Activated CD4-positive, alpha-beta memory T cell treated with anti-CD3 and anti-CD28 coated beads, Interleukin-2, amount 10 ng/mL, durations not matched to agents 7 days and 5 days (primary cell): ENCODE measurements around the gene CAMSAP1. TPM values are rescaled to one million over a fixed set of nuclear protein-coding genes. Genes with fewer than 3 reads are reported as not detected.

Experiments
- CTCF ChIA-PET: fragments of 350-600 bp; sonication (Branson Sonifier 250); formaldehyde crosslinking; loops from one replicate; lab custom pipeline; 2021; ENCODE audit warnings: antibody characterized with exemption, inconsistent platforms; lab: Charles Lee
- POLR2A ChIA-PET: fragments of 350-600 bp; sonication (Branson Sonifier 250); formaldehyde crosslinking; loops from one replicate; lab custom pipeline; 2021; ENCODE audit warnings: antibody characterized with exemption; lab: Charles Lee
- DNase-seq: peaks from one replicate; pipeline ENCODE4 v3.0.0-alpha.2; 2020
- H3K27ac Mint-ChIP-seq: one replicate; pipeline ENCODE4 v1.8.0; 2021; ENCODE audit warnings: mild to moderate bottlenecking, mixed read lengths
- H3K27me3 Mint-ChIP-seq: one replicate; pipeline ENCODE4 v1.8.0; 2021; ENCODE audit warnings: mixed read lengths
- H3K36me3 Mint-ChIP-seq: one replicate; pipeline ENCODE4 v1.8.0; 2021; ENCODE audit warnings: low read depth, mixed read lengths
- H3K4me1 Mint-ChIP-seq: one replicate; pipeline ENCODE4 v1.8.0; 2021; ENCODE audit warnings: mixed read lengths
- H3K4me3 Mint-ChIP-seq: one replicate; pipeline ENCODE4 v1.8.0; 2021; ENCODE audit warnings: mild to moderate bottlenecking, mixed read lengths
- H3K9me3 Mint-ChIP-seq: one replicate; pipeline ENCODE4 v1.8.0; 2021; ENCODE audit warnings: mixed read lengths
- total RNA-seq, 2 experiments: library from RNA; stranded (reverse); gene quantifications; one replicate each; pipeline ENCODE4 v1.2.3, GENCODE V29; 2021

CAMSAP1 gene
- total RNA-seq, 2 experiments from 2014 or later = 20.9 to 22.0 TPM

DNA sequence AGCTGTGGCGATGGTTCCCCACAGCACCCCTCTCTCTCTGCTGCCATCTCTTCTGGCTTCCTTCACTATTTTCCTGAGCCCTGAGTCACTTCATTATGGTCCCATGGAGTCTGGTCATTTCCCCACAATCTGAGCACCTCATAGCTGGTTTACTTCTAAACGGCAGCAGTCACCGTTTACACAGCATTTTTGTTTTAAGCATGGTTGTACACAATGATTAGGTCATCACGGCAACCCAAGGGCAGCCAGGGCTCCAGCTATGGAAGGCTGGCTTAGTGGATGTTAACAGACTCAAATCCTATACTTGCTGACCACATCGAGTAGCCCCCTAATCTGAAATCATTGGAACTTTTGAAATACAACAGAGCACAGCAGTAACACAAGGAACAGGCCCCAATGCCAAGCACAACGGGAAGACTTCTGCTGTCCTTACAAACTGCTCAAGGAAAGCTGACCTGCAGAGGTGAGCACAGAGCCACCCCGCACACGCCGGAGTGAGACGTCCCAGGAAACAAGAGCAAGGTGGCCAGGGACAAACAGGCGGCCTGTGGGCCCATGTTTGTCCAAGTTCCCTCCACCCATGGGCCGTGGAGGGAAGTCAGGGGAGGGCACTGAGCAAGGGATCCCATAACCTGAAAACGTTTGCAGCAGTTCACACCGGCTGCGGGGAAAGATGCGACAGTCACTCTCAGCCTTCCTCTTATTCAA, 22.9 kb downstream of the CAMSAP1 start:
- Mint-ChIP-seq H3K27ac (no peak overlapping the region), H3K4me3 (no peak overlapping the region), H3K9me3 (no peaks in the 10 kb centered on the region), H3K36me3 (no peaks in the 10 kb centered on the region), H3K27me3 (no peaks in the 10 kb centered on the region), H3K4me1 (peaks cover 48% of the 10 kb centered on the region)
- no peak for DNase-seq
- POLR2A ChIA-PET = interaction anchor here (0.9 kb wide), 1 partner anchor 76 kb away, joined by 3 read pairs; the partner anchor contains the start of gene UBAC1
- CTCF ChIA-PET = no interaction called here

DNA sequence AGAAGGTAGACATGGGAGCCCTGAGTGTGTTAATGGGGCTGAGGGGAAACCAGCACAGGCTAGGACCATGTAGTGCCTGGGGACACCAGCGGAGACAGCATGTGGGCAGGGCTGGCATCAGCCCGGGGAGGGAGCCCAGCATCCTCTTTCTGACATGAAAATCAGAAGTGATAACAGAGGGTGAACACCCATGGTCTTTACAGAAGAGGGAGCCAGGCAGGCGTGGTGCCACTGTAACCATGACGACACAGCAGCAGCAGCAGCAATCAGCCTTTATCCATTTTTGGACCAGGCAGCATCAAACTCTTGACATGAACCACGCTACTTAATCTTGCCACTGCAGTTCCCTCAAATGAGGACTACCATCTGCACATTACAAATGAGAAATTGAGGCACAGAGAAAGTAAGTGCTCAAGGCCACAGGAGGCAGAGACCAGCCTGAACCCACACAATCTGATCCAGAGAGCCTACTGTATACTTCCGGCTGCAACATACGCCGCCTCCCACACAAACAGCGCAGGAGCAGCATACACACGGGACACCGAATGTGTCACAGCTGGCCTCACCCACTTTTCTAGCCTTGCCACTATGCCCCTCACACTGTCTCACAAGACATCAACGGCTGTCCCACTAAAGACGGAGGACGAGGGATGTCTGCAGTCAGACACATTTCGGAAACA, 23.8 kb downstream of the CAMSAP1 start:
- H3K4me3 Mint-ChIP-seq = no peak overlapping the region
- H3K9me3 Mint-ChIP-seq = no peaks in the 10 kb centered on the region
- H3K36me3 Mint-ChIP-seq = no peaks in the 10 kb centered on the region
- DNase-seq = no peak
- ChIA-PET CTCF (no interaction called here), POLR2A (interaction anchor here (0.9 kb wide), 1 partner anchor 77 kb away, joined by 3 read pairs; the partner anchor contains the start of gene UBAC1)
- H3K4me1 Mint-ChIP-seq = peaks cover 49% of the 10 kb centered on the region
- H3K27ac Mint-ChIP-seq = no peak overlapping the region
- no peaks in the 10 kb centered on the region for H3K27me3 Mint-ChIP-seq

DNA sequence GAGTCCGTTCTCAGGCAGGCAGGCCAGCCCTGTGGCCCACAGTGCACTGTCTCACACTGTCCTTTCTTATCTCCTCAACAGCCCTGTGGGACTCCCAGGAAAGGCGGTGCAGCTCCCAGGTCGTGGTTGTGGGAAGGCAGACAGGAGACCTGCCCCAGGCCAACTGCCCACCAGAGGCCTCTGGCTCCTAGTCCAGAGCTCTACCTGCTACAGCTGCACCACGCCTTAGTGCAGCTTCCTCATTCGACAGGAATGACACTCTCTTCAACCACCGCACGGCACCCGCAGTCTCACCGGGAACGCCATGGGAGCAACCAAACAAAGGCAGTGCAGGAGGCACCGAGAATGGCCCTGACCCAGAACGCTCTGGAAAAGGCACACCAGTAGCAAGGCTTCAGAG, 25.3 kb downstream of the CAMSAP1 start:
- no peak for DNase-seq
- Mint-ChIP-seq H3K27ac (no peak overlapping the region), H3K36me3 (peaks cover 1% of the 10 kb centered on the region), H3K27me3 (no peaks in the 10 kb centered on the region), H3K4me3 (no peak overlapping the region), H3K4me1 (peaks cover 48% of the 10 kb centered on the region), H3K9me3 (no peaks in the 10 kb centered on the region)
- POLR2A ChIA-PET = no interaction called here
- CTCF ChIA-PET = no interaction called here

- Mint-ChIP-seq H3K9me3 (no peaks in the 10 kb centered on the region), H3K36me3 (peaks cover 3% of the 10 kb centered on the region), H3K4me1 (peaks cover 33% of the 10 kb centered on the region), H3K27me3 (no peaks in the 10 kb centered on the region), H3K27ac (no peak overlapping the region), H3K4me3 (no peak overlapping the region)
- ChIA-PET POLR2A (no interaction called here), CTCF (no interaction called here)
- DNase-seq = no peak
Measured at GRCh38 chr9:135880438-135880837, 26.9 kb downstream of the CAMSAP1 start.

- ChIA-PET POLR2A (no interaction called here), CTCF (no interaction called here)
- H3K4me3 Mint-ChIP-seq = no peak overlapping the region
- H3K27ac Mint-ChIP-seq = no peak overlapping the region
- DNase-seq = no peak
- no peaks in the 10 kb centered on the region for H3K9me3 Mint-ChIP-seq
- H3K27me3 Mint-ChIP-seq = no peaks in the 10 kb centered on the region
- peaks cover 3% of the 10 kb centered on the region for H3K36me3 Mint-ChIP-seq
- H3K4me1 Mint-ChIP-seq = peaks cover 27% of the 10 kb centered on the region
Measured at GRCh38 chr9:135879619-135880018, 27.7 kb downstream of the CAMSAP1 start.

- Mint-ChIP-seq H3K27me3 (no peaks in the 10 kb centered on the region), H3K9me3 (no peaks in the 10 kb centered on the region), H3K27ac (no peak overlapping the region), H3K4me1 (peaks cover 23% of the 10 kb centered on the region), H3K36me3 (peaks cover 3% of the 10 kb centered on the region), H3K4me3 (no peak overlapping the region)
- DNase-seq = no peak
- CTCF ChIA-PET = no interaction called here
- POLR2A ChIA-PET = no interaction called here
Measured at GRCh38 chr9:135879237-135879601, 28.1 kb downstream of the CAMSAP1 start.

DNA sequence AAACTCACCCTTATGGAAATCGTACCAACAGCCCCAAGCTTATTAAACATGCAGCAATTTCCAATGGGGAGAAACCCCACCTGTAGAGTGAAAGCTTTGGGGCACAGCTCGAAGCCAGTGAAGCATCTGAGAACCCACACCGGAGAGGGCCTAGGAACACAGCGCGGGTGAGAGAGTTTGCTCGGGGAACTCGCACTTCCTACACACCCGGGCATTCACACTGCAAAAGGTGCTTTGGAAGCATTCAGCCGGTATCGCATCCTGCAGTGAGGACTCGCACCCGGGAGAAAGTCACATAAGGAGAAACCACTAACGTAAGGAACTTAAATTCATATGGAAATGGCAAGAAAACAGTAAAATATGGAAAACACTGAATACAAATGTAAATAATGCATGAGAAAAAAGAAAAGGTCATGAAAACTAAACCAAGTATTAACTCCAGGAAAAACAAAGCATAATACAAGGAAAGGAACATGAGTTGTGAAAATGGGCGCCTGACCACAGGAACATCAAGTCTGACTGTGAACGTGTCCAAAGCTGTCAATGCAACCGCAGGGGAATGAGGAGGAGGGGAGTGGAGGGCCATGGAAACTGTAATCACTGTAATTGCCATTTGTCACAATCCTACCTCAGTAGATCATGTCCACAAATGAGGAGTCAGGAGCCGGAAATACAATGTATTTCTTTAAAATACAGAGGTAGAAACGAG, 28.7 kb downstream of the CAMSAP1 start:
- Mint-ChIP-seq H3K27me3 (no peaks in the 10 kb centered on the region), H3K4me3 (no peak overlapping the region), H3K27ac (no peak overlapping the region), H3K9me3 (no peaks in the 10 kb centered on the region), H3K36me3 (peaks cover 3% of the 10 kb centered on the region), H3K4me1 (peaks cover 21% of the 10 kb centered on the region)
- ChIA-PET CTCF (no interaction called here), POLR2A (no interaction called here)
- DNase-seq = no peak

DNA sequence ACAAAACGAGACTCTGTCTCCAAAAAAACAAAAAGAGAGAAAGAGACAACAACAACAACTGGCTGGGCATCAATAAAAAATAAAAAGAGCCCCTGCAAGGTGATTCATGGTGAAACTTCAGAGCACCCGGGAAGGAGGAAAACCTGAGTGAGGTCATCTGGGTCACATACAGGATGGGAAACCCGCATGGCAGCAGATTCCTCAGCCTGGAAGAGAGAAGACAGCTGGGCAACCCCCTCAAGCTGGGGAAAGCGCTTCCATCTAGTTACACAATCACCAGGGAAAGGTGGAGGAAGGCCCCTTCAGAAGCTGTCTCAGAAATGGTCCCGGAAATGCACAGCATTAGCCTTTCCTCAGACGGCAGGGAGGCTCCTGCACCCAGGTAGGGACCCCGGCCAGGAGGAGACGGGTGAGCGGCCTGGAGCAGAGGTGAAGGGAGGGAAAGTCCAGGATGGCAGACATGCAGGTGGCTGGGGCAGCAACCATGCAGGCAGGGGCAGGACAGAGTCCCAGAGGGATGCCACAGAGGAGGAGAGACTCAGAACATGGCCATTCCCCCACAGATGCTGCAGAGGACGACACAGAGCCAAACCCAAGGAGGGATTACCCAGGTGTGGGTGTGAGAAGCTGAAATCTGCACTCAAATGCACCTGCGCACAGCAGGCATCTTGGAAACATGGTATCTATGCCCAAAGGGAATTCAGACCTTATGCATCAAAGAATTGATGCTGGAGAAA, 29.4 kb downstream of the CAMSAP1 start:
- Mint-ChIP-seq H3K4me1 (peaks cover 17% of the 10 kb centered on the region), H3K4me3 (no peak overlapping the region), H3K36me3 (peaks cover 3% of the 10 kb centered on the region), H3K9me3 (no peaks in the 10 kb centered on the region), H3K27me3 (no peaks in the 10 kb centered on the region), H3K27ac (no peak overlapping the region)
- POLR2A ChIA-PET = no interaction called here
- CTCF ChIA-PET = no interaction called here
- no peak for DNase-seq

DNA sequence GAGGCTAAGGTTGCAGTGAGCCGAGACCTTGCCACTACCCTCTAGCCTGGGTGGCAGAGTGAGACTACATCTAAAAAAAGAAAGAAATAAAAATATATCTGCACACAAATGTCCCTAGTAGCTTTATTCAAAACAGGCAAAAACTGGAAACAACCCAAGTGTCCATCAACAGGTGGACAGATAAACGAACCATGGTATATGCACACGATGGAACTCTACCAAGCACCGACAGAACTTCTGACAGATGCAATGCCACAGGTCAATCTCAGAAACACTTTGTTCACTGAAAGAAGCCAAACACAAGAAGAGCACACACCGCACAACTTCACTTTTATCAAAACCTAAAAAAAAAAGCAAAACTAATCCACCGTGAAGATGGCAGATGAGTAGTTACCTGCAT, 30.4 kb downstream of the CAMSAP1 start:
- CTCF ChIA-PET = interaction anchor here (0.6 kb wide), 2 partner anchors 47 to 146 kb away, joined by 4 to 5 read pairs; no protein-coding TSS in a partner anchor
- Mint-ChIP-seq H3K27me3 (no peaks in the 10 kb centered on the region), H3K4me3 (no peak overlapping the region)

GRCh38 chr9:135874859-135875258, 32.5 kb downstream of the CAMSAP1 start:
- DNase-seq = no peak
- ChIA-PET POLR2A (no interaction called here), CTCF (interaction anchor here (0.7 kb wide), 1 partner anchor 11 kb away, joined by 3 read pairs; no protein-coding TSS in a partner anchor)
- Mint-ChIP-seq H3K36me3 (peaks cover 3% of the 10 kb centered on the region), H3K4me1 (peaks cover 17% of the 10 kb centered on the region), H3K27me3 (no peaks in the 10 kb centered on the region), H3K4me3 (no peak overlapping the region), H3K9me3 (no peaks in the 10 kb centered on the region), H3K27ac (no peak overlapping the region)

More for the DNA sequence above, 30.4 kb downstream of the CAMSAP1 start:
- DNase-seq = no peak
- peaks cover 3% of the 10 kb centered on the region for H3K36me3 Mint-ChIP-seq
- peaks cover 17% of the 10 kb centered on the region for H3K4me1 Mint-ChIP-seq
- H3K9me3 Mint-ChIP-seq = no peaks in the 10 kb centered on the region
- POLR2A ChIA-PET = no interaction called here
- no peak overlapping the region for H3K27ac Mint-ChIP-seq

DNA sequence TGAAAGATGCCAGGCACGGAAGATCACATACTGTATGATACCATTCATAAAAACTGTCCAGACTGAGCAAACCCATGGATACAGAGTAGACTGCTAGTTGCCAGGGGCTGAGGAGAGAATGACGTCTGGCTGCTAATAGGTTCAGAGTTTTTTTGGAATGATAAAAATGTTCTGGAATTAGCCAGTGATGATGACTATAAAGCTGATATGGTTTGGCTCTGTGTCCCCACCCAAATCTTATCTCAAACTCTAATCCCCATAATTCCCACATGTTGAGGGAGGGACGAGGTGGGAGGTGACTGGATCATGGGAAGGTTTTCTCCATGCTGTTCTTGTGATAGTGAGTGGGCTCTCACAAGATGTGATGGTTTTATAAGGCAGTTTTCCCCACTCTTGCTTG, 37.4 kb downstream of the CAMSAP1 start:
- H3K4me3 Mint-ChIP-seq = no peak overlapping the region
- no peak for DNase-seq
- H3K4me1 Mint-ChIP-seq = peaks cover 3% of the 10 kb centered on the region
- H3K36me3 Mint-ChIP-seq = peaks cover 5% of the 10 kb centered on the region
- ChIA-PET CTCF (no interaction called here), POLR2A (no interaction called here)
- no peaks in the 10 kb centered on the region for H3K9me3 Mint-ChIP-seq
- H3K27me3 Mint-ChIP-seq = no peaks in the 10 kb centered on the region
- H3K27ac Mint-ChIP-seq = no peak overlapping the region

GRCh38 chr9:135865531-135865930, 41.8 kb downstream of the CAMSAP1 start:
- H3K4me1 Mint-ChIP-seq = peaks cover 17% of the 10 kb centered on the region
- no peak overlapping the region for H3K4me3 Mint-ChIP-seq
- H3K9me3 Mint-ChIP-seq = no peaks in the 10 kb centered on the region
- ChIA-PET CTCF (interaction anchor here (1.2 kb wide), 1 partner anchor 9 kb away, joined by 4 read pairs; no protein-coding TSS in a partner anchor), POLR2A (no interaction called here)
- no peak overlapping the region for H3K27ac Mint-ChIP-seq
- no peaks in the 10 kb centered on the region for H3K27me3 Mint-ChIP-seq
- H3K36me3 Mint-ChIP-seq = peaks cover 10% of the 10 kb centered on the region
- DNase-seq = no peak
